Mucosa of descending colon (tissue), 3 donors: ENCODE results near the gene MYL9. TPM values are rescaled to one million over a fixed set of nuclear protein-coding genes. Genes with fewer than 3 reads are reported as not detected.
A peak's percentile ranks its signal among the peaks of the same experiment; 100 is the strongest.

Source experiments
- ATAC-seq: fragments of 200-7000 bp; cut with Tn5 transposase; one replicate; pipeline ENCODE4 v1.9.1; 2020; ENCODE audit warnings: mild to moderate bottlenecking, moderate library complexity
- DNase-seq, 3 donors: peaks; one replicate each; pipeline ENCODE4 v3.0.0-alpha.2; 2020
- H3K36me3 ChIP-seq: fragments of 200-600 bp; one replicate; pipeline ENCODE4 v1.8.0; 2021; ENCODE audit warnings: low read depth, mild to moderate bottlenecking
- H3K4me1 ChIP-seq: fragments of 200-600 bp; one replicate; pipeline ENCODE4 v1.8.0; 2021; ENCODE audit warnings: low read depth, mild to moderate bottlenecking
- H3K4me3 ChIP-seq: fragments of 200-600 bp; one replicate; pipeline ENCODE4 v1.8.0; 2021; ENCODE audit warnings: mild to moderate bottlenecking
- H3K9me3 ChIP-seq: fragments of 200-600 bp; one replicate; pipeline ENCODE4 v1.8.0; 2021; ENCODE audit warnings: mild to moderate bottlenecking
- CTCF ChIP-seq: fragments of 200-600 bp; IDR thresholded peaks from one replicate; pipeline ENCODE4 v1.8.0; 2022; ENCODE audit warnings: antibody characterized with exemption, mild to moderate bottlenecking
- intact Hi-C, 2 donors: fragments of 100-400 bp; cut with DNase I in 1 of 2; cut with micrococcal nuclease in 1 of 2; formaldehyde crosslinking; loops; one replicate each; pipeline versions ENCODE4 v1.11.0 to v1.11.1; 2022; cut with DNase I, micrococcal nuclease
- total RNA-seq, 3 donors: library from RNA; stranded (reverse); fragmentation: NEBNext Ultra II Directional in 2 of 3; extraction: Animal tissue kit (Norgen Biotek cat#: 25700) in 2 of 3; gene quantifications; one replicate each; pipeline versions ENCODE4 v1.2.1 to v1.2.4, GENCODE V29; 2021 to 2023
- donor health status: DM: no; HTN: no; CAD: no; lungs with moderate emphysema.
- donor health status: DM: no; HTN: no; CAD: no.
- donor health status: DM: no; HTN: yes; CAD: no.

MYL9 gene
- total RNA-seq, 3 donors from 2014 or later: 74.3 to 3,203 (median 259) TPM

- Histone ChIP-seq H3K4me3 (no peak overlapping the region), H3K36me3 (no peaks in the 10 kb centered on the region), H3K9me3 (no peaks in the 10 kb centered on the region), H3K4me1 (no peaks in the 10 kb centered on the region)
- ATAC-seq (no peak), DNase-seq (no peak)
- TF ChIP-seq CTCF: no peak
- intact Hi-C loops: loop anchor here in 1 of 2 donors (10.0 kb wide), 1 partner anchor 83 kb away; no protein-coding TSS in a partner anchor
Observed at GRCh38 chr20:36548006-36548315, 6.6 kb downstream of the MYL9 start.

GRCh38 chr20:36548704-36549627, 7.6 kb downstream of the MYL9 start:
- Histone ChIP-seq H3K9me3 (no peaks in the 10 kb centered on the region), H3K4me1 (no peaks in the 10 kb centered on the region), H3K36me3 (no peaks in the 10 kb centered on the region), H3K4me3 (no peak overlapping the region)
- ATAC-seq (no peak), DNase-seq (no peak)
- intact Hi-C loops: loop anchor here in 1 of 2 donors (10.0 kb wide), 1 partner anchor 84 kb away; no protein-coding TSS in a partner anchor
- TF ChIP-seq CTCF: no peak

- TF ChIP-seq CTCF: no peak
- no peak for DNase-seq
- ATAC-seq: no peak
- intact Hi-C loops: loop anchor here in 1 of 2 donors (10.0 kb wide), 1 partner anchor 85 kb away; no protein-coding TSS in a partner anchor
- Histone ChIP-seq H3K4me3 (no peak overlapping the region), H3K9me3 (no peaks in the 10 kb centered on the region), H3K4me1 (no peaks in the 10 kb centered on the region), H3K36me3 (no peaks in the 10 kb centered on the region)
Observed at GRCh38 chr20:36549628-36549941, 8.3 kb downstream of the MYL9 start.

GRCh38 chr20:36549942-36550789, 8.8 kb downstream of the MYL9 start:
- Histone ChIP-seq H3K4me3 (no peak overlapping the region), H3K36me3 (no peaks in the 10 kb centered on the region), H3K9me3 (no peaks in the 10 kb centered on the region), H3K4me1 (no peaks in the 10 kb centered on the region)
- no peak for TF ChIP-seq CTCF
- intact Hi-C loops: loop anchor here in 1 of 2 donors (10.0 kb wide), 1 partner anchor 85 kb away; no protein-coding TSS in a partner anchor
- peak; percentile 8 for ATAC-seq
- peak in 1 of 3 donors; percentile 45 for DNase-seq

GRCh38 chr20:36550790-36551299, 9.5 kb downstream of the MYL9 start:
- TF ChIP-seq CTCF: no peak
- intact Hi-C loops: no loop called here
- H3K4me3 ChIP-seq: no peak overlapping the region

More at GRCh38 chr20:36550790-36551299, 9.5 kb downstream of the MYL9 start:
- no peaks in the 10 kb centered on the region for H3K36me3 ChIP-seq
- H3K9me3 ChIP-seq: no peaks in the 10 kb centered on the region
- H3K4me1 ChIP-seq: no peaks in the 10 kb centered on the region
- peak in 1 of 3 donors; percentile 27 for DNase-seq
- peak; percentile 8 for ATAC-seq
